NCI-H2029 (cell line): ENCODE measurements around the gene TUBB4A.

ENCODE experiments used
- DNase-seq: peaks from one replicate; lab custom pipeline; 2025; lab: John Stamatoyannopoulos, UW

TUBB4A gene

GRCh38 chr19:6494438-6495036 is 7.6 kb downstream of the TUBB4A start:
- no peak for DNase-seq

GRCh38 chr19:6491802-6492592 is 10.1 kb downstream of the TUBB4A start:
- no peak for DNase-seq

- no peak for DNase-seq
Measured at GRCh38 chr19:6490134-6490533, 12.0 kb downstream of the TUBB4A start.

- DNase-seq: no peak
Measured at GRCh38 chr19:6489278-6490061, 12.6 kb downstream of the TUBB4A start.

GRCh38 chr19:6484831-6485230 is 17.3 kb downstream of the TUBB4A start:
- DNase-seq: no peak

- DNase-seq: no peak
Measured at GRCh38 chr19:6484230-6484629, 17.9 kb downstream of the TUBB4A start.

- no peak for DNase-seq
Measured at GRCh38 chr19:6483235-6483634, 18.9 kb downstream of the TUBB4A start.

GRCh38 chr19:6482343-6482686 is 19.8 kb downstream of the TUBB4A start:
- DNase-seq: no peak

- no peak for DNase-seq
Measured at GRCh38 chr19:6481541-6482342, 20.4 kb downstream of the TUBB4A start, which contains the start of gene DENND1C. Gene DENND1C, minus strand, starts transcription at chr19:6481787. Its CDS starts 92 bp downstream, at chr19:6481695.

GRCh38 chr19:6480848-6481415 is 21.2 kb downstream of the TUBB4A start:
- DNase-seq: no peak

GRCh38 chr19:6479836-6480398 is 22.2 kb downstream of the TUBB4A start:
- DNase-seq: no peak

- DNase-seq: no peak
Measured at GRCh38 chr19:6478815-6479214, 23.3 kb downstream of the TUBB4A start.

- no peak for DNase-seq
Measured at GRCh38 chr19:6476896-6477431, 25.1 kb downstream of the TUBB4A start.

GRCh38 chr19:6476155-6476895 is 25.8 kb downstream of the TUBB4A start:
- DNase-seq: no peak

- no peak for DNase-seq
Measured at GRCh38 chr19:6475321-6476108, 26.6 kb downstream of the TUBB4A start.

GRCh38 chr19:6473647-6474046 is 28.5 kb downstream of the TUBB4A start:
- DNase-seq: no peak

- no peak for DNase-seq
Measured at GRCh38 chr19:6472713-6473112, 29.4 kb downstream of the TUBB4A start.

GRCh38 chr19:6471076-6471475 is 31.0 kb downstream of the TUBB4A start:
- DNase-seq: no peak

- no peak for DNase-seq
Measured at GRCh38 chr19:6470173-6470572, 31.9 kb downstream of the TUBB4A start.

- no peak for DNase-seq
Measured at GRCh38 chr19:6467384-6467783, 34.7 kb downstream of the TUBB4A start.
